ENCODE measurements around the gene ASCC3.

- TF ChIP-seq POLR2A (IDR thresholded peaks at IDR 0.05; ENCODE audit: low read depth, low read length) = no peak
- TF ChIP-seq TAF1 (IDR thresholded peaks at IDR 0.05; ENCODE audit: low read depth, low read length) = no peak
- no peak for TF ChIP-seq POLR2AphosphoS5 (IDR thresholded peaks at IDR 0.05; ENCODE audit: low read depth, low read length)
- no peak for TF ChIP-seq SPI1 (IDR thresholded peaks at IDR 0.05; ENCODE audit: low read depth, low read length)
Measured at GRCh38 chr6:100856146-100856545, 25.0 kb downstream of the ASCC3 start.

Measured in GM12891 (cell line).